Measurements from ENCODE around the gene ZKSCAN1. TPM values are rescaled to one million over a fixed set of nuclear protein-coding genes. Genes with fewer than 3 reads are reported as not detected.

ZKSCAN1 gene
- total RNA-seq, 4 donors from 2014 or later: 32.4 to 37.5 (median 35.4) TPM

- TF ChIP-seq CTCF (IDR thresholded peaks at IDR 0.05): no peak
- no peak for TF ChIP-seq POLR2A (IDR thresholded peaks at IDR 0.05)
- no peak for TF ChIP-seq EP300 (IDR thresholded peaks at IDR 0.05)
- Histone ChIP-seq H3K36me3 (peaks cover 0 to 58% (median 16%) of the 10 kb centered on the region in 3 donors), H3K4me1 (peaks cover 0 to 42% (median 4%) of the 10 kb centered on the region in 4 donors), H3K27ac (no peak overlapping the region), H3K27me3 (no peaks in the 10 kb centered on the region), H3K4me3 (no peak overlapping the region), H3K9me3 (no peaks in the 10 kb centered on the region)
- DNase-seq (ENCODE audit: low spot score in 2 of 2): no peak
- 77 to 84% methylated on average over 5 of the region's 5 CpGs for WGBS, 2 donors
Observed at GRCh38 chr7:100022621-100023020, 7.2 kb downstream of the ZKSCAN1 start.

- H3K4me1 ChIP-seq: peaks cover 0 to 34% (median 3%) of the 10 kb centered on the region in 4 donors
- H3K27ac ChIP-seq: no peak overlapping the region
- TF ChIP-seq CTCF (IDR thresholded peaks at IDR 0.05): no peak
- no peak for TF ChIP-seq POLR2A (IDR thresholded peaks at IDR 0.05)
- no peak for TF ChIP-seq EP300 (IDR thresholded peaks at IDR 0.05)
- no peak overlapping the region for H3K4me3 ChIP-seq
- DNase-seq (ENCODE audit: low spot score in 2 of 2): no peak
- H3K36me3 ChIP-seq: peaks cover 0 to 67% (median 16%) of the 10 kb centered on the region in 3 donors
- no peaks in the 10 kb centered on the region for H3K27me3 ChIP-seq
- 92% methylated on average over 12 of the region's 12 CpGs for WGBS, 2 donors
- no peaks in the 10 kb centered on the region for H3K9me3 ChIP-seq
Observed at GRCh38 chr7:100023526-100023925, 8.1 kb downstream of the ZKSCAN1 start.

GRCh38 chr7:100024020-100024619 is 8.7 kb downstream of the ZKSCAN1 start:
- Histone ChIP-seq H3K36me3 (peaks cover 0 to 73% (median 16%) of the 10 kb centered on the region in 3 donors), H3K4me3 (no peak overlapping the region), H3K4me1 (peaks cover 0 to 28% (median 3%) of the 10 kb centered on the region in 4 donors), H3K9me3 (no peaks in the 10 kb centered on the region), H3K27me3 (no peaks in the 10 kb centered on the region), H3K27ac (no peak overlapping the region)
- DNase-seq (ENCODE audit: low spot score in 2 of 2): no peak
- 90% methylated on average over 12 of the region's 12 CpGs for WGBS, 2 donors
- no peak for TF ChIP-seq POLR2A (IDR thresholded peaks at IDR 0.05)

GRCh38 chr7:100027197-100027596 is 11.8 kb downstream of the ZKSCAN1 start:
- WGBS, 2 donors: 86 to 94% methylated on average over 11 of the region's 11 CpGs
- Histone ChIP-seq H3K27me3 (no peaks in the 10 kb centered on the region), H3K9me3 (no peaks in the 10 kb centered on the region), H3K4me1 (no peaks in the 10 kb centered on the region), H3K36me3 (peaks cover 0 to 97% (median 16%) of the 10 kb centered on the region in 3 donors), H3K4me3 (no peak overlapping the region), H3K27ac (no peak overlapping the region)
- TF ChIP-seq POLR2A (IDR thresholded peaks at IDR 0.05) (no peak), EP300 (IDR thresholded peaks at IDR 0.05) (no peak), CTCF (IDR thresholded peaks at IDR 0.05) (no peak)
- DNase-seq (ENCODE audit: low spot score in 2 of 2): no peak

- H3K36me3 ChIP-seq: peaks cover 0 to 99% (median 9%) of the 10 kb centered on the region in 3 donors
- no peaks in the 10 kb centered on the region for H3K9me3 ChIP-seq
- no peak overlapping the region for H3K27ac ChIP-seq
- H3K27me3 ChIP-seq: no peaks in the 10 kb centered on the region
- DNase-seq (ENCODE audit: low spot score in 2 of 2): no peak
- WGBS, 2 donors: 80 to 82% methylated on average over 5 of the region's 5 CpGs
- no peaks in the 10 kb centered on the region for H3K4me1 ChIP-seq
- TF ChIP-seq POLR2A (IDR thresholded peaks at IDR 0.05): no peak
- H3K4me3 ChIP-seq: no peak overlapping the region
Observed at GRCh38 chr7:100029596-100029995, 14.2 kb downstream of the ZKSCAN1 start.

- peaks cover 0 to 100% (median 5%) of the 10 kb centered on the region in 3 donors for H3K36me3 ChIP-seq
- no peak for TF ChIP-seq POLR2A (IDR thresholded peaks at IDR 0.05)
- 93 to 94% methylated on average over 6 of the region's 6 CpGs for WGBS, 2 donors
- H3K4me1 ChIP-seq: no peaks in the 10 kb centered on the region
- no peaks in the 10 kb centered on the region for H3K27me3 ChIP-seq
- H3K9me3 ChIP-seq: no peaks in the 10 kb centered on the region
- H3K4me3 ChIP-seq: no peak overlapping the region
- no peak for DNase-seq (ENCODE audit: low spot score in 2 of 2)
- no peak overlapping the region for H3K27ac ChIP-seq
Observed at GRCh38 chr7:100033526-100033925, 18.1 kb downstream of the ZKSCAN1 start.
